ENCODE data around the gene GGA1. TPM values are rescaled to one million over a fixed set of nuclear protein-coding genes. Genes with fewer than 3 reads are reported as not detected.
A peak's percentile ranks its signal among the peaks of the same experiment; 100 is the strongest.
"Not testable (repeated sequence)": the region's sequence is repeated elsewhere in the genome, so short reads cannot be mapped to it uniquely, and the experiment has no call there.

GGA1 gene
- total and polyA plus RNA-seq, 9 of the 15 experiments (the other 6 are each of a cell fraction or from before 2014, with no cell fraction given) = 1.5 to 69.5 (median 31.6) TPM

DNA sequence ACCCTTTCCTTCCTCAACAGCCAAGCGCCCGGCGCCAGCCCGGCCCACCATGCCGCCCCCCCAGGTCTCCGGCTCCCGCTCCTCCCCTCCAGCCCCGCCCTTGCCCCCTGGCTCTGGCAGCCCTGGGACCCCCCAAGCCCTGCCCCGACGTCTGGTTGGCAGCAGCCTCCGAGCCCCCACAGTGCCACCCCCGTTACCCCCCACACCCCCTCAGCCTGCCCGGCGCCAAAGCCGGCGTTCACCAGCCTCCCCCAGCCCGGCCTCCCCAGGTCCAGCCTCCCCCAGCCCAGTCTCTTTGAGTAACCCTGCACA is 46.6 kb downstream of the GGA1 start (continued):
- TF ChIP-seq NR1H2 (CRISPR knock-in tag; IDR thresholded peaks at IDR 0.05) = no peak

DNA sequence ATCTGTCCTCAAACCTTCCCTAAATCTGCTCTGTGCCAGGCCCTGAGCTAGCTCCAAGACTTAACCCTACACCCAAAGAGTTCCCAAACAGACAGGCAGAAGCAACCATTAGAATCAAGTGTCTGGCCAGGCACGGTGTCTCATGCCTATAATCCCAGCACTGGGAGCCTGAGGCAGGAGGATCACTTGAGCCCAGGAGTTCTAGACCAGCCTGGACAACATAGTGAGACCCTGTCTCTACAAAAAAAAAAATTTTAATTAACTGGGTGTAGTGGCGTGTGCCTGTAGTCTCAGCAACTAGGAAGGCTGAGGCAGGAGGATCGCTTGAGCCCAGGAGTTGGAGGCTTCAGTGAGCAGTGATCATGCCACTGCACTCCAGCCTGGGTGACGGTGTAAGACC is 47.9 kb downstream of the GGA1 start:
- H2AFZ ChIP-seq (ENCODE audit: low read depth, low read length); H3K27me3 ChIP-seq (ENCODE audit: control insufficient read depth in 2 of 2, insufficient read depth in 2 of 2, low read length in 2 of 2); BruUV-seq (replicated peaks); H3K4me2 ChIP-seq (ENCODE audit: insufficient read depth, low read length); H3K4me3 ChIP-seq; CTCF ChIA-PET (ENCODE audit: low intra/inter-chr PET ratio); ATAC-seq; H3K9me3 ChIP-seq (replicated peaks; ENCODE audit: control insufficient read depth, insufficient read depth, low read depth, low read length); in situ Hi-C loops (cut with MboI); intact Hi-C loops (cut with micrococcal nuclease); DNase-seq (ENCODE audit: extremely low read depth in 1 of 4, low spot score in 3 of 4); H3K9me1 ChIP-seq (ENCODE audit: control insufficient read depth, insufficient read depth, low read length); H3K9ac ChIP-seq (ENCODE audit: insufficient read depth in 1 of 2, low read depth in 2 of 2, low read length in 2 of 2); FAIRE-seq: not testable (repeated sequence)
- H3K36me3 ChIP-seq (ENCODE audit: control insufficient read depth, insufficient read depth, low read length) = peaks cover 28% of the 10 kb centered on the region; the same call in 2 of the 3 replicates
- POLR2A ChIA-PET = interaction anchor here (1.5 kb wide), 1 partner anchor 11 kb away, joined by 3 read pairs; no protein-coding TSS in a partner anchor
- H4K20me1 ChIP-seq (replicated peaks; ENCODE audit: control insufficient read depth, insufficient read depth, low read length) = peaks cover 16% of the 10 kb centered on the region
- H3K27ac ChIP-seq (ENCODE audit: extremely low read depth, low read depth, low read length) = peak overlapping the region; percentile 62; the same call in 2 of the 3 replicates
- peak; percentile 82 for TF ChIP-seq ZNF121 (CRISPR knock-in tag; conservative IDR thresholded peaks at IDR 0.05)
- 95% methylated on average over 4 of the region's 4 CpGs for WGBS (ENCODE audit: insufficient coverage, low coverage, missing lambda C conversion rate)
- peaks cover 31% of the 10 kb centered on the region for H3K79me2 ChIP-seq (ENCODE audit: control insufficient read depth, insufficient read depth, low read length)
- peaks cover 19 to 27% of the 10 kb centered on the region in 2 experiments for H3K4me1 ChIP-seq (replicated peaks in 1 of 2; ENCODE audit: control insufficient read depth in 2 of 2, insufficient read depth in 2 of 2, low read length in 2 of 2)

DNA sequence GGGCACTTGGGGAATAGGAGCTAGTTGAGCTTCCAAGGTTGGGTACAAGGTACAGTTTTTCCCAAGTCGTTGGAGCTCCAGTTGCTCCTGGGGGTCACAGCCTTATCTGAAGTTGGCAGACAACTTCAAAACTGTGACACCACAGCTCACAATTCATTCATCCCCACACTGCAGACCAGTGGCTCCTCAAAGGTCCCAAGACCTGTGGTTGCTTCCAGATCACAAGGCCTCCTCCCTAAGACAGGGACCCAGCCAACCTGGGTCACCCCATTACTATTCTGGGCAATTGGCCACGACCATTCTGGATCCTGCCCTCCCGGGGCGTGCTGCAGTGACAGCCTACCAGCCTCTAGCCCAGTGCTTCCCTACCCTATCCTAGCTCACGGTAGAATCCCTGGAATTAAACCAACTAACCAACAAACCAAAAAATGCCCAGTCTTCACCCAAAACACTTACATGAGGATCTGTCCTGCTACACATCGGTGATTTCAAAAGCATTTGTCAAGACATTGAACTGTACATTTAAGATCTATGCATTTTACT is 49.0 kb downstream of the GGA1 start:
- peak overlapping the region; percentile 89 for H2AFZ ChIP-seq (ENCODE audit: low read depth, low read length)
- intact Hi-C loops (cut with micrococcal nuclease) = no loop called here
- WGBS (ENCODE audit: insufficient coverage, low coverage, missing lambda C conversion rate) = 0% methylated on average over 5 of the region's 6 CpGs
- H3K9me3 ChIP-seq (replicated peaks; ENCODE audit: control insufficient read depth, insufficient read depth, low read depth, low read length) = no peaks in the 10 kb centered on the region
- no peaks in the 10 kb centered on the region for H3K27me3 ChIP-seq (ENCODE audit: control insufficient read depth in 2 of 2, insufficient read depth in 2 of 2, low read length in 2 of 2)
- H3K9ac ChIP-seq (ENCODE audit: insufficient read depth in 1 of 2, low read depth in 2 of 2, low read length in 2 of 2) = peak overlapping the region; percentile 85 to 88
- H4K20me1 ChIP-seq (replicated peaks; ENCODE audit: control insufficient read depth, insufficient read depth, low read length) = peaks cover 17% of the 10 kb centered on the region
- H3K9me1 ChIP-seq (ENCODE audit: control insufficient read depth, insufficient read depth, low read length) = peaks cover 4% of the 10 kb centered on the region
- peak; percentile 35 for ATAC-seq
- DNase-seq (ENCODE audit: extremely low read depth in 1 of 4, low spot score in 3 of 4) = peak in 3 of 4 experiments; percentile 40 to 74 (median 45)
- H3K4me3 ChIP-seq = peak overlapping the region; percentile 63
- FAIRE-seq = no peak
- POLR2A ChIA-PET = interaction anchor here (0.5 to 2.0 kb wide), 12 partner anchors 8 to 1192 kb away, joined by 3 to 14 read pairs (median 4); partner anchors contain the start of gene LGALS1
- TSS peak; percentile 98 for BruUV-seq (replicated peaks)
- peaks cover 37% of the 10 kb centered on the region; the same call in 2 of the 3 replicates for H3K36me3 ChIP-seq (ENCODE audit: control insufficient read depth, insufficient read depth, low read length)
- peaks cover 20 to 27% of the 10 kb centered on the region in 2 experiments for H3K4me1 ChIP-seq (replicated peaks in 1 of 2; ENCODE audit: control insufficient read depth in 2 of 2, insufficient read depth in 2 of 2, low read length in 2 of 2)
- peak overlapping the region; percentile 88 for H3K27ac ChIP-seq (ENCODE audit: extremely low read depth, low read depth, low read length)
- H3K4me2 ChIP-seq (ENCODE audit: insufficient read depth, low read length) = peak overlapping the region; percentile 92
- peaks cover 41% of the 10 kb centered on the region for H3K79me2 ChIP-seq (ENCODE audit: control insufficient read depth, insufficient read depth, low read length)
- CTCF ChIA-PET (ENCODE audit: low intra/inter-chr PET ratio) = no interaction called here
- in situ Hi-C loops (cut with MboI) = no loop called here
- TF ChIP-seq E4F1 (CRISPR knock-in tag; IDR thresholded peaks at IDR 0.05; ENCODE audit: borderline replicate concordance) = no peak
- TF ChIP-seq ZNF668 (CRISPR knock-in tag; IDR thresholded peaks at IDR 0.05) = no peak
- TF ChIP-seq, protein P1, sequence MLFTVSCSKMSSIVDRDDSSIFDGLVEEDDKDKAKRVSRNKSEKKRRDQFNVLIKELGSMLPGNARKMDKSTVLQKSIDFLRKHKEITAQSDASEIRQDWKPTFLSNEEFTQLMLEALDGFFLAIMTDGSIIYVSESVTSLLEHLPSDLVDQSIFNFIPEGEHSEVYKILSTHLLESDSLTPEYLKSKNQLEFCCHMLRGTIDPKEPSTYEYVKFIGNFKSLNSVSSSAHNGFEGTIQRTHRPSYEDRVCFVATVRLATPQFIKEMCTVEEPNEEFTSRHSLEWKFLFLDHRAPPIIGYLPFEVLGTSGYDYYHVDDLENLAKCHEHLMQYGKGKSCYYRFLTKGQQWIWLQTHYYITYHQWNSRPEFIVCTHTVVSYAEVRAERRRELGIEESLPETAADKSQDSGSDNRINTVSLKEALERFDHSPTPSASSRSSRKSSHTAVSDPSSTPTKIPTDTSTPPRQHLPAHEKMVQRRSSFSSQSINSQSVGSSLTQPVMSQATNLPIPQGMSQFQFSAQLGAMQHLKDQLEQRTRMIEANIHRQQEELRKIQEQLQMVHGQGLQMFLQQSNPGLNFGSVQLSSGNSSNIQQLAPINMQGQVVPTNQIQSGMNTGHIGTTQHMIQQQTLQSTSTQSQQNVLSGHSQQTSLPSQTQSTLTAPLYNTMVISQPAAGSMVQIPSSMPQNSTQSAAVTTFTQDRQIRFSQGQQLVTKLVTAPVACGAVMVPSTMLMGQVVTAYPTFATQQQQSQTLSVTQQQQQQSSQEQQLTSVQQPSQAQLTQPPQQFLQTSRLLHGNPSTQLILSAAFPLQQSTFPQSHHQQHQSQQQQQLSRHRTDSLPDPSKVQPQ (CRISPR knock-in tag; IDR thresholded peaks at IDR 0.05; ENCODE audit: borderline replicate concordance) = no peak
- no peak for TF ChIP-seq ELF1 (tag; IDR thresholded peaks at IDR 0.05)

Data from K562 (cell line).